GM12878 (cell line): ENCODE results near the gene UNC50. TPM values are rescaled to one million over a fixed set of nuclear protein-coding genes. Genes with fewer than 3 reads are reported as not detected.

Source experiments
- ATAC-seq: fragments of 200-7000 bp; cut with Tn5 transposase; 3 replicates; pipeline ENCODE4 v1.9.1; 2020; ENCODE audit warnings: mild to moderate bottlenecking, moderate library complexity
- BruUV-seq: library from RNA; stranded (reverse); fragments of 400-500 nt; replicated peaks from 2 replicates; lab custom pipeline; 2021; lab: Mats Ljungman, UMichigan
- CTCF ChIA-PET: fragments of 300-600 bp; sonication (Branson Sonifier 250); formaldehyde crosslinking; extraction: SDS; loops from one replicate; lab custom pipeline; 2021; ENCODE audit warnings: inconsistent platforms; lab: Yijun Ruan, JAX
- POLR2A ChIA-PET: fragments of 350-600 bp; formaldehyde crosslinking; extraction: SDS; loops from one replicate; lab custom pipeline; 2021; ENCODE audit warnings: inconsistent platforms; lab: Charles Lee
- RAD21 ChIA-PET: fragments of 300-600 bp; sonication (Branson Sonifier 250); formaldehyde crosslinking; loops from one replicate; lab custom pipeline; 2023; ENCODE audit warnings: antibody characterized with exemption; ENCODE audit not compliant: unreplicated experiment; lab: Charles Lee
- SMC1A ChIA-PET: fragments of 300-600 bp; sonication (Branson Sonifier 250); formaldehyde crosslinking; loops from one replicate; lab custom pipeline; 2023; ENCODE audit not compliant: unreplicated experiment, uncharacterized antibody; lab: Charles Lee
- DNase-seq: peaks from one replicate; pipeline ENCODE4 v3.0.0-alpha.2; 2011; ENCODE audit warnings: low read depth, low spot score
- FAIRE-seq: peaks from 3 replicates; lab custom pipeline; 2011; peaks lifted over from hg19 to GRCh38; lab: Jason Lieb, UNC
- H2AFZ ChIP-seq: 2 replicates; pipeline ENCODE4 v1.6.0; 2011; ENCODE audit warnings: low read depth, low read length, control low read depth; ENCODE audit not compliant: control insufficient read depth
- H3K27ac ChIP-seq: 2 replicates; pipeline ENCODE4 v1.5.1; 2011; ENCODE audit warnings: control low read depth; ENCODE audit not compliant: control insufficient read depth, insufficient read depth
- H3K27me3 ChIP-seq, 2 experiments: replicated peaks in 1 of 2; 2 replicates each; pipeline versions ENCODE4 v1.6.0 to v1.6.1; 2011; ENCODE audit warnings: low read length in 1 of 2; ENCODE audit not compliant: control insufficient read depth in 2 of 2, insufficient read depth in 2 of 2
- H3K36me3 ChIP-seq, 2 experiments: 2 replicates each; pipeline ENCODE4 v1.5.1; 2011; ENCODE audit warnings: low read length in 1 of 2; ENCODE audit not compliant: control insufficient read depth in 2 of 2, insufficient read depth in 2 of 2
- H3K4me1 ChIP-seq: 2 replicates; pipeline ENCODE4 v1.6.1; 2011; ENCODE audit warnings: mild to moderate bottlenecking, low read length, moderate library complexity, mixed read lengths; ENCODE audit not compliant: control insufficient read depth, insufficient read depth
- H3K4me2 ChIP-seq: 2 replicates; pipeline ENCODE4 v1.6.0; 2011; ENCODE audit warnings: control low read depth; ENCODE audit not compliant: control insufficient read depth, insufficient read depth
- H3K4me3 ChIP-seq: fragments of 200-600 bp; sonication (generic); 2 replicates; pipeline ENCODE4 v1.5.1; 2016
- H3K79me2 ChIP-seq: 2 replicates; pipeline ENCODE4 v1.6.0; 2011; ENCODE audit warnings: low read length; ENCODE audit not compliant: control insufficient read depth, insufficient read depth
- H3K9ac ChIP-seq: 2 replicates; pipeline ENCODE4 v1.8.0; 2011; ENCODE audit warnings: low read length, control low read depth, mixed read lengths; ENCODE audit not compliant: control insufficient read depth, insufficient read depth
- H3K9me3 ChIP-seq: replicated peaks from 3 replicates; pipeline ENCODE4 v1.5.1; 2011; ENCODE audit warnings: mild to moderate bottlenecking, low read length; ENCODE audit not compliant: control insufficient read depth, insufficient read depth
- H4K20me1 ChIP-seq: 2 replicates; pipeline ENCODE4 v1.6.0; 2011; ENCODE audit not compliant: control insufficient read depth, insufficient read depth
- CBFB ChIP-seq: IDR thresholded peaks from 2 replicates; pipeline ENCODE4 v1.6.1; 2016; ENCODE audit warnings: antibody characterized with exemption, low read depth
- CEBPB ChIP-seq, 2 experiments: fragments of 150-350 bp in 1 of 2; IDR thresholded peaks; 2 replicates each; pipeline ENCODE4 v1.6.1; 2012 to 2014; ENCODE audit warnings: low read depth in 2 of 2, low read length in 2 of 2, borderline replicate concordance in 1 of 2, inconsistent platforms in 1 of 2
- IKZF1 ChIP-seq: fragments of 450-650 bp; conservative IDR thresholded peaks from 2 replicates; pipeline ENCODE4 v1.6.1; 2017; ENCODE audit warnings: antibody characterized with exemption, mild to moderate bottlenecking
- MYC ChIP-seq: IDR thresholded peaks from 2 replicates; pipeline ENCODE4 v1.6.1; 2011; ENCODE audit warnings: mild to moderate bottlenecking, low read length, moderate library complexity, inconsistent platforms; ENCODE audit not compliant: insufficient read depth, insufficient replicate concordance, insufficient read length, severe bottlenecking
- SMAD5 ChIP-seq: IDR thresholded peaks from 2 replicates; pipeline ENCODE4 v1.6.1; 2016; ENCODE audit warnings: antibody characterized with exemption, low read depth
- SPI1 ChIP-seq: IDR thresholded peaks from 2 replicates; pipeline ENCODE4 v1.6.1; 2011; ENCODE audit warnings: low read depth, mild to moderate bottlenecking, low read length, moderate library complexity, borderline replicate concordance; ENCODE audit not compliant: insufficient read depth
- SREBF2 ChIP-seq: IDR thresholded peaks from 2 replicates; pipeline ENCODE4 v1.6.1; 2012; ENCODE audit warnings: mild to moderate bottlenecking, low read length
- STAT3 ChIP-seq: IDR thresholded peaks from 2 replicates; pipeline ENCODE4 v1.6.1; 2011; ENCODE audit warnings: low read depth, low read length, improper control_type of control experiment
- SUZ12 ChIP-seq: fragments of 200-600 bp; sonication (generic); IDR thresholded peaks from one replicate; pipeline ENCODE4 v1.6.1; 2018; ENCODE audit warnings: antibody characterized with exemption, mild to moderate bottlenecking; ENCODE audit not compliant: unreplicated experiment
- ZNF24 ChIP-seq: fragments of 450-650 bp; IDR thresholded peaks from 2 replicates; pipeline ENCODE4 v1.6.1; 2017; ENCODE audit warnings: antibody characterized with exemption, mild to moderate bottlenecking
- WGBS: methylation state at CpG from one replicate; pipeline ENCODE4 v1.1.6; 2016; ENCODE audit warnings: low lambda C conversion rate; ENCODE audit not compliant: insufficient replicate concordance, insufficient coverage; ENCODE audit errors: missing lambda C conversion rate; 5-methylcytosine and 5-hydroxymethylcytosine counted together
- in situ Hi-C: fragments of 300-500 bp; cut with MboI; formaldehyde crosslinking; loops from 9 replicates; pipeline ENCODE4 v1.14.3; 2018; ENCODE audit warnings: mixed read lengths
- intact Hi-C: fragments of 100-400 bp; cut with micrococcal nuclease; formaldehyde crosslinking; loops from one replicate; pipeline ENCODE4 v1.14.2; 2022; ENCODE audit not compliant: unreplicated experiment
- polyA plus RNA-seq, 11 experiments: library from polyadenylated mRNA; depleted of rRNA in 4 of 11; unstranded in 6 of 11; stranded (reverse) in 5 of 11; fragments of >200 nt; fragmentation: Nextera tagmentation in 4 of 11; fragmentation: Illumina TruSeq in 1 of 11; extraction: Ambion mirVana in 4 of 11; extraction: Trizol in 1 of 11; gene quantifications; 1 replicate in 1 of 11; 2 replicates in 10 of 11; pipeline versions ENCODE4 v1.2.1 to v1.2.3, GENCODE V29; 2011 to 2016; ENCODE audit warnings: inconsistent platforms in 2 of 11, missing spikeins in 2 of 11, low read depth in 1 of 11
- total RNA-seq, 4 experiments: library from RNA; depleted of rRNA in 3 of 4; stranded (reverse); fragments of >200 nt in 3 of 4; fragmentation: Illumina TruSeq in 1 of 4; extraction: Trizol in 1 of 4; gene quantifications; 2 replicates each; pipeline versions ENCODE4 v1.2.1 to v1.2.3, GENCODE V29; 2013 to 2021
- TF ChIP-seq, protein P1 (sequence below): fragments of 450-650 bp; IDR thresholded peaks from 2 replicates; pipeline ENCODE4 v1.6.1; 2017; ENCODE audit warnings: mild to moderate bottlenecking
- TF ChIP-seq, protein P2 (sequence below): fragments of 450-650 bp; formaldehyde crosslinking; IDR thresholded peaks from 2 replicates; pipeline ENCODE4 v1.4.0; 2022; ENCODE audit warnings: mild to moderate bottlenecking, moderate library complexity
- TF ChIP-seq, protein P3 (sequence below): fragments of 150-350 bp; IDR thresholded peaks from 2 replicates; pipeline ENCODE4 v1.6.1; 2014; ENCODE audit warnings: mild to moderate bottlenecking, low read depth, low read length
- TF ChIP-seq, protein P4 (sequence below): fragments of 450-650 bp; IDR thresholded peaks from 2 replicates; pipeline ENCODE4 v1.6.1; 2018; ENCODE audit warnings: borderline replicate concordance, mild to moderate bottlenecking; ENCODE audit not compliant: partially characterized antibody

UNC50 gene
- total and polyA plus RNA-seq, 10 of the 15 experiments (the other 5 are each of a cell fraction or from before 2014, with no cell fraction given): 25.5 to 76.3 (median 37.8) TPM

DNA sequence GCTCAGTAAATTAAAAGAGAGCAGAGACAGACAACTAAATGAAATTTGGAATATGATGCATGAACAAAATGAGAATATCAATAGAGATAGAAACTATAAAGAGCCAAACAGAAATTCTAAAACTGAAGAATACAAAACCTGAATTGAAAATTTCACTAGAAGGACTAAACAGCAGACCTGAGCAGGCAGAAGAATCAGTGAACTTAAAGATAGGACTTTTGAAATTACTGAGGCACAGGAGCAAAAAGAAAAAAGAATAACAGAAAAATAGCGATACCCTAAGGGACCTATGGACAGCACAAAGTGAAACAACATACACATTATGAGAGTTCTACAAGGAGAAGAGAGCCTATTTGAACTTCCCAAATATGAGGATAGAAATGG lies 41.6 kb downstream of the UNC50 start:
- H3K36me3 ChIP-seq: no peaks in the 10 kb centered on the region
- no peak overlapping the region for H3K9ac ChIP-seq
- H3K27ac ChIP-seq: no peak overlapping the region
- RAD21 ChIA-PET: interaction anchor here (0.8 to 2.0 kb wide), 33 partner anchors 9 to 838 kb away, joined by 3 to 60 read pairs (median 4); partner anchors contain the start of genes COA5, LIPT1, MGAT4A and UNC50
- ATAC-seq: no peak
- H3K4me3 ChIP-seq: no peak overlapping the region
- H3K4me2 ChIP-seq: no peak overlapping the region
- no peaks in the 10 kb centered on the region for H4K20me1 ChIP-seq
- CTCF ChIA-PET: interaction anchor here (0.7 to 2.0 kb wide), 34 partner anchors 10 to 520 kb away, joined by 3 to 124 read pairs (median 4); partner anchors contain the start of gene MGAT4A
- H3K4me1 ChIP-seq: peaks cover 6% of the 10 kb centered on the region
- in situ Hi-C loops (loop anchor here (5.0 kb wide), 2 partner anchors 187 to 417 kb away; no protein-coding TSS in a partner anchor), intact Hi-C loops (loop anchor here (1.0 to 10.0 kb wide), 4 partner anchors 77 to 505 kb away; partner anchors contain the start of genes LIPT1 and TSGA10)
- no peak overlapping the region for H2AFZ ChIP-seq
- TF ChIP-seq ZNF24 (no peak), CBFB (no peak), IKZF1 (no peak), SMAD5 (no peak), CEBPB (IDR thresholded peaks at IDR 0.05; ENCODE audit: borderline replicate concordance in 1 of 2, low read depth in 2 of 2, low read length in 2 of 2) (no peak), STAT3 (no peak), MYC (no peak), SPI1 (no peak), SREBF2 (no peak), SUZ12 (no peak)
- TF ChIP-seq, protein P1, sequence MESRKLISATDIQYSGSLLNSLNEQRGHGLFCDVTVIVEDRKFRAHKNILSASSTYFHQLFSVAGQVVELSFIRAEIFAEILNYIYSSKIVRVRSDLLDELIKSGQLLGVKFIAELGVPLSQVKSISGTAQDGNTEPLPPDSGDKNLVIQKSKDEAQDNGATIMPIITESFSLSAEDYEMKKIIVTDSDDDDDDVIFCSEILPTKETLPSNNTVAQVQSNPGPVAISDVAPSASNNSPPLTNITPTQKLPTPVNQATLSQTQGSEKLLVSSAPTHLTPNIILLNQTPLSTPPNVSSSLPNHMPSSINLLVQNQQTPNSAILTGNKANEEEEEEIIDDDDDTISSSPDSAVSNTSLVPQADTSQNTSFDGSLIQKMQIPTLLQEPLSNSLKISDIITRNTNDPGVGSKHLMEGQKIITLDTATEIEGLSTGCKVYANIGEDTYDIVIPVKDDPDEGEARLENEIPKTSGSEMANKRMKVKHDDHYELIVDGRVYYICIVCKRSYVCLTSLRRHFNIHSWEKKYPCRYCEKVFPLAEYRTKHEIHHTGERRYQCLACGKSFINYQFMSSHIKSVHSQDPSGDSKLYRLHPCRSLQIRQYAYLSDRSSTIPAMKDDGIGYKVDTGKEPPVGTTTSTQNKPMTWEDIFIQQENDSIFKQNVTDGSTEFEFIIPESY: no peak
- TF ChIP-seq, protein P2, sequence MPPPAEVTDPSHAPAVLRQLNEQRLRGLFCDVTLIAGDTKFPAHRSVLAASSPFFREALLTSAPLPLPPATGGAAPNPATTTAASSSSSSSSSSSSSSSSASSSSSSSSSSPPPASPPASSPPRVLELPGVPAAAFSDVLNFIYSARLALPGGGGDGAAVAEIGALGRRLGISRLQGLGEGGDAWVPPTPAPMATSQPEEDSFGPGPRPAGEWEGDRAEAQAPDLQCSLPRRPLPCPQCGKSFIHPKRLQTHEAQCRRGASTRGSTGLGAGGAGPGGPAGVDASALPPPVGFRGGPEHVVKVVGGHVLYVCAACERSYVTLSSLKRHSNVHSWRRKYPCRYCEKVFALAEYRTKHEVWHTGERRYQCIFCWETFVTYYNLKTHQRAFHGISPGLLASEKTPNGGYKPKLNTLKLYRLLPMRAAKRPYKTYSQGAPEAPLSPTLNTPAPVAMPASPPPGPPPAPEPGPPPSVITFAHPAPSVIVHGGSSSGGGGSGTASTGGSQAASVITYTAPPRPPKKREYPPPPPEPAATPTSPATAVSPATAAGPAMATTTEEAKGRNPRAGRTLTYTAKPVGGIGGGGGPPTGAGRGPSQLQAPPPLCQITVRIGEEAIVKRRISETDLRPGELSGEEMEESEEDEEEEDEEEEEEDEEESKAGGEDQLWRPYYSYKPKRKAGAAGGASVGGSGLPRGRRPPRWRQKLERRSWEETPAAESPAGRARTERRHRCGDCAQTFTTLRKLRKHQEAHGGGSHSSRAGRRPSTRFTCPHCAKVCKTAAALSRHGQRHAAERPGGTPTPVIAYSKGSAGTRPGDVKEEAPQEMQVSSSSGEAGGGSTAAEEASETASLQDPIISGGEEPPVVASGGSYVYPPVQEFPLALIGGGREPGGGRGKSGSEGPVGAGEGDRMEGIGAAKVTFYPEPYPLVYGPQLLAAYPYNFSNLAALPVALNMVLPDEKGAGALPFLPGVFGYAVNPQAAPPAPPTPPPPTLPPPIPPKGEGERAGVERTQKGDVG: no peak
- TF ChIP-seq, protein P3, sequence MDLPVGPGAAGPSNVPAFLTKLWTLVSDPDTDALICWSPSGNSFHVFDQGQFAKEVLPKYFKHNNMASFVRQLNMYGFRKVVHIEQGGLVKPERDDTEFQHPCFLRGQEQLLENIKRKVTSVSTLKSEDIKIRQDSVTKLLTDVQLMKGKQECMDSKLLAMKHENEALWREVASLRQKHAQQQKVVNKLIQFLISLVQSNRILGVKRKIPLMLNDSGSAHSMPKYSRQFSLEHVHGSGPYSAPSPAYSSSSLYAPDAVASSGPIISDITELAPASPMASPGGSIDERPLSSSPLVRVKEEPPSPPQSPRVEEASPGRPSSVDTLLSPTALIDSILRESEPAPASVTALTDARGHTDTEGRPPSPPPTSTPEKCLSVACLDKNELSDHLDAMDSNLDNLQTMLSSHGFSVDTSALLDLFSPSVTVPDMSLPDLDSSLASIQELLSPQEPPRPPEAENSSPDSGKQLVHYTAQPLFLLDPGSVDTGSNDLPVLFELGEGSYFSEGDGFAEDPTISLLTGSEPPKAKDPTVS: no peak
- TF ChIP-seq, protein P4, sequence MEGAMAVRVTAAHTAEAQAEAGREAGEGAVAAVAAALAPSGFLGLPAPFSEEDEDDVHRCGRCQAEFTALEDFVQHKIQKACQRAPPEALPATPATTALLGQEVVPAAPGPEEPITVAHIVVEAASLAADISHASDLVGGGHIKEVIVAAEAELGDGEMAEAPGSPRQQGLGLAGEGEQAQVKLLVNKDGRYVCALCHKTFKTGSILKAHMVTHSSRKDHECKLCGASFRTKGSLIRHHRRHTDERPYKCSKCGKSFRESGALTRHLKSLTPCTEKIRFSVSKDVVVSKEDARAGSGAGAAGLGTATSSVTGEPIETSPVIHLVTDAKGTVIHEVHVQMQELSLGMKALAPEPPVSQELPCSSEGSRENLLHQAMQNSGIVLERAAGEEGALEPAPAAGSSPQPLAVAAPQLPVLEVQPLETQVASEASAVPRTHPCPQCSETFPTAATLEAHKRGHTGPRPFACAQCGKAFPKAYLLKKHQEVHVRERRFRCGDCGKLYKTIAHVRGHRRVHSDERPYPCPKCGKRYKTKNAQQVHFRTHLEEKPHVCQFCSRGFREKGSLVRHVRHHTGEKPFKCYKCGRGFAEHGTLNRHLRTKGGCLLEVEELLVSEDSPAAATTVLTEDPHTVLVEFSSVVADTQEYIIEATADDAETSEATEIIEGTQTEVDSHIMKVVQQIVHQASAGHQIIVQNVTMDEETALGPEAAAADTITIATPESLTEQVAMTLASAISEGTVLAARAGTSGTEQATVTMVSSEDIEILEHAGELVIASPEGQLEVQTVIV: no peak
- WGBS: 50% methylated on average over 1 of the region's 1 CpG
- H3K9me3 ChIP-seq: no peaks in the 10 kb centered on the region
- no peak for DNase-seq
- no peak for FAIRE-seq
- H3K79me2 ChIP-seq: no peaks in the 10 kb centered on the region
- SMC1A ChIA-PET: interaction anchor here (0.9 to 2.0 kb wide), 22 partner anchors 10 to 415 kb away, joined by 3 to 51 read pairs (median 5); no protein-coding TSS in a partner anchor
- POLR2A ChIA-PET: no interaction called here
- BruUV-seq: no TSS peak
- no peaks in the 10 kb centered on the region for H3K27me3 ChIP-seq
